Measurements from ENCODE around the gene HDAC7.
"Not testable (repeated sequence)": the region's sequence is repeated elsewhere in the genome, so short reads cannot be mapped to it uniquely, and the experiment has no call there.

The HDAC7 gene

DNA sequence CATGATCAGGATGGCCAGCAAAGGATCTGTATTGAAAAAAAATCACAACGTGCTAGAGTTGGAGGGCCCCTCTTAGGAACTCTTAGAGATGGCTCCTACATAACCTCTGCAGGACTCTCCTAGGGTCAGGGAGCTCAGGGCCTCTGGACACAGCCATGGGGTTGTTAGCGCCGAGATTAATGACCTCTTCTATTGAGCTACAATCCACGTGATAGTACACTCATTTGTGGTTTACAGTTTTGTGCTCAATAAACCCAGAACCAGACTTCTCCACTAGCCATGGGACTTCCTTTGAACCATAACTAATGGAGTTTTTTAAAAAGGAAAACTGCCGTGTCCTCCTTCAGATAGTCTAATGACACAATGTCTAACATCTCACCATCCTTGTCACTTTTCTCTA is 29.6 kb upstream of the HDAC7 start:
- DNase-seq (ENCODE audit: low read depth): no peak

DNA sequence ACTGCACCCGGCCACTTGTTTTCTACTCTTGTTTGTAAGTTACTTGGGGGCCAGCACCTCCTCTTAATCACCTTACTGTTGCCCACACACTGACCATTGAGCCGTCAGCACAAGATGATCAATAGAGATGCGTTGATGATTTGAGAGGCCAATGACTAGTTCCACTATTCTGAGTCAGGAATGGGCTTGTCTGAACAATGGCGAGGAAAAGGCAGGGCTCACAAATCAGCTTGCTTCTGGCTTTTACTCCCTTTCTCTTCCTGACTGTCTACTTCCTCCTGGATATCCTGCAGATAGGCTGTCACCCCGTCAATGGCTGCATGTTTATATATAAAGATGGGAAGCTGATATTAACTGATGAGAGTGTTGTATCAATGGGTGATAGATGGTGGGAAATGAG is 29.1 kb upstream of the HDAC7 start:
- DNase-seq (ENCODE audit: low read depth): no peak

DNA sequence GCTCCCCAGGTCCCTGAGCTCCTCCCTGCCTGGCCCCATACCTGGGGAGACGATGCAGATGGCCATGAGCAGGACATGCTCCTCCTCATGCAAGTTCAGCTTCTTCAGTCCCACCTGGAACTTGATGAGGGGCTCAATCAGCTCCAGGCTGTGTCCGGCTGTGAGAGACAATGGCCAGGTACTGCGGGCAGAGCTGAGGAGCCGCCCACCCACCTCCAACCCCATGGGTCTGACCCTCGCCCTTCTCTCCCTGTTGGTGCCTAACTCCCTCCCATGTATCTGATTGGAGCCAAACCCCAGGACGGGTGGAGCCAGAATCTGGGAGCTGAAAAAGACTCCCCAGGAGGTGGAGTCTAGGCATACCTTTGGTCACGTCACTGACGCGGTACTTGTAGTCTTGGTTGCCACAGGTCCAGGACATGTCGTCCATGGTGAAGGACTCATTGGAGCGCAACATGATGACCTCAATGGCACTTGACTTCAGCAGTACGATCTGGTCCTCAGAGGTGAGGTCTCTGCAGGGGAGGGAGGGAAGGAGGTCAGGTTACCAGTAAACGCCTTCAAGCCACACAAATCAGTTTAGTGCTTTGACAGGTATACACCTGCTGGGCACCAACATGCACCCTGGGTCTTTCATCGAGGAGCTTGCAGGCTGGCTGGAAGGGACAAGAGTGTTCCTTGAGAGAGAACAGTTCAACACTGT is 26.7 kb upstream of the HDAC7 start:
- no peak for DNase-seq (ENCODE audit: low read depth)

DNA sequence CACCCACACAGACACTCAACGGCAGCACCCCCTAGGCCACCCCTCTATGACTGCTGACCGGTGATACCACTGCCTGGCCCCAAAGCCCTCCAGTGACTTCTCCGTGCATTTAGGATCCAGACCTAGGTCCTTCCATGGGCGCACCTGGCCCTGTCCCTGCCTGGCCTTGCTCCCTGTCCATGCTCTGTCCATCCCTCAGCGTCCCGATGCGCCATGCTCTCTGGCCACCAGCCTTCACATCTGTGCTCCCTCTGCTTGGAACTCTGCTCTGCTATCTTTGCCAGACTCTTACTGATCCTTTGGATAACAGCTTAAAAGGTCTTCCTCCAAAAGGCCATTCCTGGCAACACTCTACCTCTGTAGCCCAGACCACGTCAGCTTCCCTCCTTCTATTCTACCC is 25.4 kb upstream of the HDAC7 start:
- DNase-seq (ENCODE audit: low read depth): no peak

DNA sequence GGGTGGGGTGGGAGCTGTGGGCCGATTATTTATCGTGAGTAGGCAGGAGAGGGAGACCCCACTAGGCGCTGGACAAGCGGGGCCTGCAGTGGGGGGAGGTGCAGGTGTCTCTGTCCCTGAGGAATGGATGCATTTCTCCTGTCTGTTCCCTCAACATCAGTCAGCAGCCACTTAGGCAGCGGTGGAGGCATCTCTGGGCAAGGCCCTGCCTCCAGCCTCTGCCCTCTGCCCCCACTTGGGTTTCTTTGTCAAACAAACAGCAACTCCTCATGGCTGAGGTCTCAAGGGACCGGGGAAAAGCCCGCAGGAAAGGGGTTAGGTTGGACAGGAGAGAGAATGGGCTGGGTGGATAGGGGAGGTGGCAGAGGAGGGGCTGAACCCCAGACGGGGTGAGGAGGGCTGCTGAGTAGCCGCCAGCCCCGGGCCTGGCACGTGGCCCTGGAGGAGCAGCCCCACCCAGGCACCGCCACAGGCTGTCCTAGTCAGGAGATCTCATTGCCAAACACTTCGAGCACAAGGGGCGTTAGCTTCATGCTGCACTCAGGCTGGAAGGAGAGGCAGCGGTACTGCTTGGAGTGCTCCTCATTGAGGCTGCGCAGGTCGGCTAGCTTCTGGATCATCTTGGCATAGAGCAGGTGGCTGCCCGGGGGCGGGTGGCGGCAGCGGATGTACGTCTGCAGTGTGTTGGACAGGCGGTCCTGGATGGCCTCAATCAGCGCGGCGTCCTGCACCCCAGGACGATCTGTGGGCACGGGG is 24.7 kb upstream of the HDAC7 start:
- DNase-seq (ENCODE audit: low read depth): no peak

DNA sequence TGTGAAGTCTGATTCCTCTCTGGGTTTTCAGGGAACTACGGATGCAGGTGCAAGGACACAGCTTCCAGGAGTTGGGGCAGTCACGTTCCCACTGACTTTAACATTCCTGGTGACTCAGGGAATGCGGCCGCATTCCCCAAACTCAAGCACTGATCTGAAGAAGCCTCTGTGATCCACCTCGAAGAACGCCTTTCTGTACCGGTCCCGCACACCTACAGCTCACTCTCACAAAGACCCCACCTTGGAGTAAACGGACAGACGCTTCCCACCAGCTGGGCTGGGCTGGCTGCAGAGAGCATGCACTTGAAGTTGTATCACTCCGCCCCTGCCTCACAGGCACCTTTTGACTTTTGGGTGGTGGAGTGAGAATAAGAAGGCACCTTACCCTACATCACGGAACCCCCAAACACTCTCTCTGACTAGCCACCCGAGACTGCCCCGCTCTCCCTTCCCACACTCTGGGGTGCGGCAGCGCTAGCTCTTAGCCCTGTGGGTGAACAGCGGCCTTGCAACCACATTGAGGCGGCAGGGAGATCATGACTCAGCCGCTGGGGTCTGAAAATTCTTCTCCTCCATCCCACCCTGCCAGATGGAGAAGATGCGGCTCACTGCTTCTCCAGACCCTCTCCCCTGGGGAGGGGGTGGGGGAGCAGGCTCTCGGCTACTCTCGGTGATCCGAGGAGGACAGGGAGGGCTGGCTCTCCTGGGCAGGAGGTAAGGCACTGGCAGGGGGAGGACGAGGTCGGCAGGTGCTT is 23.7 kb upstream of the HDAC7 start:
- DNase-seq (ENCODE audit: low read depth): no peak

DNA sequence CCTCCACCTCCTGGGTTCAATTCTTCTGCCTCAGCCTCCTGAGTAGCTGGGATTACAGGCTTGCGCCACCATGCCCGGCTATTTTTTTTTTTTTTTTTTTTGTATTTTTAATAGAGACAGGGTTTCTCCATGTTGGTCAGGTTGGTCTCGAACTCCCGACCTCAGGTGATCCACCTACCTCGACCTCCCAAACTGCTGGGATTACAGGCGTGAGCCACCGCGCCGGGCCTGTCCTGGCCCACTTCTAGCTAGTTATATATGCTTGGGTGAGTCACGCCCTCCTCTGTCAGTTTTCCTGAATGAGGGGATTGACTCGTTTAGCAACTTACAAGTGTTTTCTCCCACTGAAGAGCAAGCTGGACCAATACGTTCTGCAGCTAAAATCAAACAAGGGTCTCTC is 22.8 kb upstream of the HDAC7 start:
- DNase-seq (ENCODE audit: low read depth): not testable (repeated sequence)

DNA sequence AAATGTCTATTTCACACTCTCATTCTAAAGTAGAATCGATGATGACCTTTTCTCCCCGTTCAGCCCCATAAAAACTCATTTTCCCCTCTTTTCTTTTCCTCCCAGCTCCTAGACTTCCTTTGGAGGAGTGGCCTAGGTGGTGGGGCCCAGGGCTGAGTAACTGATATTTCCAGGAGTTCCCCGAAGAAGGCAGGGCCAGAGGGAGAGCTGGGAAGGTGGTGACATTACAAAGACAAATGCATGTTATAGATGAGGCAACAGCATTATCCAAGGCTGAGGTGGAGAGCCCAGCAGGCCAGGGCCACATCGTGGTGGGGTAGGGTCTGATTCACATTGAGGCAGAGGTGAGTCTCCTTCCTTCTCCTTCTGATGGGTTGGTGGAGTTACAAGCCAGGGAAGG is 22.2 kb upstream of the HDAC7 start:
- no peak for DNase-seq (ENCODE audit: low read depth)

DNA sequence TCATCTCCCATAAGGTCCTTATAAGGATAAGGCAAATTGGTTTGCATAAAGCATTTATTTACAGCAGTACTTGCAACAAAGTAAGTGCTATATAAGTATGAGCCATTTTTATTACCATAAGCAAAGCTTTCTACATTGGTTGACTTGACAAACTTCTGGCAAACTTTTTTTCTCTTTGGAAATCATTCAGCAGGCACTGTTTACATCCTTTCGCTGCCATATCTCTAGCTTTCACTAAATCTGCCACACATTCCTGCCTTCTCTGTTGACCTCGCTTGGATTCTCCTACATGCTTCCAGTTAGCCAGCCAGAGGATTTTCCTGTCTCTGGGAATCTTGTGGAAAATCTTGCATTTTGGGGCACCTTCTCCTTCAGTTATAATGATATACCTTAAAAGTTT is 21.8 kb upstream of the HDAC7 start:
- no peak for DNase-seq (ENCODE audit: low read depth)

DNA sequence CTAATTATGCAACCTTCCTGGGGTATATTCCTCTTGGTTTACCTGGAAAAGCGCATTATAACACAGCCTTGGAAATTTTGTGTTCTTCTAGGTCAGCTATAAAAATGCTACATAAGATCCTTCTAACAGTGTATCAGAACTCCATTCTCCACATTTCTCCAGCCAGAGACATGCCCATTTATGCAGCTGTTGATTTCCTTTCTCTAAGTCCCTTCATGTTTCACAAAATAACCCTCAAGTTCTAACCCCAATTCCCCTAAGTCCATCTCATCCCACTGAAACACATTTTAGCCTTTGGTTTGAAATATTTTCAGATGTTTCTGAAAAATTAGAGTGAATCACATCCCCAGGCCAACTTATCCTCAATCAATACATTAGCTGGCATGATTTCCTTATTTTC is 20.9 kb upstream of the HDAC7 start:
- DNase-seq (ENCODE audit: low read depth): no peak

DNA sequence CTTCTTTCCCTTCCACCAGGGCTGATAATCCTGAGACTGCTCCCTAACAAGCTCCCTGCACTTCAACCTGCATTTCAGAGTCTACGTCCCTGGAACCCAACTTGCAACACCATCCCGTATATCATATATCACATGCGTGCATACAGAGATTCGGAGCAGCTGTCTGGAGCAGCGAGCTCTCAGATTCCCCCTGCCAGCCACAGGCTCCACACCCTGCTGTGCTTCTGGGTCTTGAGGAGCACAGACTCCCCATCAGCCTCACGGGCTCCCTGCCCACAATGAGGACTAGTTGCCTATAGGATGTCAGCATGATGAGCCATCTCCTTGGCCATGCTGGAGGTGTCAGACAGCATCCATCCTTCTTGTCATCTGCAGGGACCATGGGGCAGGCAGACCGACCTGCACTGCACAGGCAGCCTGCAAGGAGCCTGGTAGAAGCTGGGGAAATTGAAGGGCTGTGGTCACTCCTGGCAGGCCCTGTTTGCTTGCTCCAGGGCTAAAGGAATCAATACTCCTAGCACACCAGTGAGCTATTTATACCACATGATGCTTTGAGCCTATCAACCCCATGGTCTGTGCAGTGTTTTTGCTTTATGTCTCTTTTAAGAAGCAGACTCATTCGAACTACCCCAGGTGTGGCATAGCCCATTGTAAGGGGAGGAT is 19.6 kb upstream of the HDAC7 start:
- no peak for DNase-seq (ENCODE audit: low read depth)

DNA sequence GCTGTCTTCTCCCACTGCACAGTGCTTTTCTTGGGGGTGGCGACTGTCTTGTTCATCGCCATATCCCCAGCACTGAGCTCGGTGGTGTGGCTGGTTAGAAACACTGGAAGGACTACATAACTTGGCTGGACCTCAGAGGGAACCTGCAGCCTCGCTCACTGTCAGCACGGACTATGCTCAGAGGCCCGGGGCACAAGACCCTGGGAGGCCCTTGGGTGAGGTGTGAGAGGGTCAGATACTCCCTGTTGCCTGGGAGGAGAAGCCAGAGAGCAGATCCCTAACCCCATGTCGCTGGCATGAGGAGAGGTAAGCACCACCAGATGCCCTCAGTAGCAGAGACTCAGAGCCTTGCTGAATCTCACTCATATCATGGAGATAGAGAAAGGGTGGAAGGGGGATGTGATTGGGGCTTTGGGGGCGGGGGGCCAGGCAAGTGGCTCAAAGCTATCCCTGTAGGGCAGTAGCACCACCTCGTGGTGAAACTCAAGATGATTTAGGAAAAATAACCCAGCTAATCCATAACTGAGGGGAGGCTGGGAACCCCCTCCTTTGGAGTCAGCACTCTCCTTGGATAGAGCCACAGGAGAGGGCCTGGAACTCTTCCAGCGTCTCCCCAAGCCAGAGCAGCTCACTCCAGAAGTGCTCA is 18.7 kb upstream of the HDAC7 start:
- no peak for DNase-seq (ENCODE audit: low read depth)

DNA sequence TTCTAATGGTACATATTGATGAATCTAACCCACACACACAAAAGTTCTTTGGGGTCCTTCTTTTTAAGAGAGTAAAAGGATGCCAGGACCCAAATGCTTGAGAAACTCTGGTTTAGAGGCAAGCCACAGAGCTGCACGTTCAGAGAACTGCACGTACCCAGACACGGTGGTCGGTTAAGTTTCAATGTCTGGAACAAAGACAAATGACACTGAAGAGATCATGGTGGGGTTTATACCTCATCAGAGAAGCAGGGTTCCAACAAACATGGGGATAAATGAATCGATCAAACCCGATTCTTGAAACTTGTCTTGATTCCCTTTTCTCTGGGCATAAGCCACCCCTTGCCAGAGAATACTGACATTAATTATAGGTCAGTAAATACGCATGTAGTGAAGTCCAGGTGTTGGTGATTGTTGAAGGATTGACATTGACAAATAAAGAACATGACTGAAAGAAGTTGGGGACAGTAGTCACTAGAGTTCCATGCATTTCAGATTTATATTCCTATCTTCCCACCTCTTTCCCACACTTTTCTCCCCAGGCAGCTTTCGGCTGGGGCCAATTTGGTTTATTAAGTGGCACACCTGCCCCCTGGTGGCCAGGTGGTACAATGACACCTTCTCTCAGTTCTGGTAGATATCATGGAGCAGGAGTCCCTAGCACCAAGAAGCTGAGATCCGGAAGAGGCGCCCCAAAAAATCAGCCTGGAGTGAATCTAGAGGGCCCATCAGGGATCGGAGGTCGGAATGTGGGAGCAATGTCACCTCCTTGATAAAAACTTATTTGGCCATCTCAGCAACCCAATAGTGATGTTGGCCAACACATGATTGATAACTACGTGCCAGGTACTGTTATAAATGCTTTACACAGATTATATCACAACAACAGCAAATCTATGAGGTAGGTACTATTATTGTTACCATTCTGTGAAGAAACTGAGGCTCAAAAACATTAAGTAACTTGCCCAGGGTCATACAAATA is 17.8 kb upstream of the HDAC7 start:
- DNase-seq (ENCODE audit: low read depth): no peak

DNA sequence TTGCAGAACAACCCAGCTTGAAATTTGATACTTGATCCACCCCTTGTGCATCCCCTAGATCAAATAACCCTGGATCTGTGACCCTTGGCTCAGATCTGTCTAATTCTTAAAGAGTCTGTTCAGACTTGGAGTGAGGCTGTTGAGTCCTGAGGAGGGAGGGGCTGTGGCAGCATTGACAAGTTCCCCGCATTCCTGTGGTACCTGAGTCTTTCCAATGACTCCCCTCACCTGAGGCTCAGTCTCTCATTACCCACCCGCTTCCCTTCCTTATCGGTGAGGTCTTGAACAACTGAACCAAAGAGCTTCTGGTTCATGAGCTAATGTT is 16.1 kb upstream of the HDAC7 start:
- DNase-seq (ENCODE audit: low read depth): no peak

DNA sequence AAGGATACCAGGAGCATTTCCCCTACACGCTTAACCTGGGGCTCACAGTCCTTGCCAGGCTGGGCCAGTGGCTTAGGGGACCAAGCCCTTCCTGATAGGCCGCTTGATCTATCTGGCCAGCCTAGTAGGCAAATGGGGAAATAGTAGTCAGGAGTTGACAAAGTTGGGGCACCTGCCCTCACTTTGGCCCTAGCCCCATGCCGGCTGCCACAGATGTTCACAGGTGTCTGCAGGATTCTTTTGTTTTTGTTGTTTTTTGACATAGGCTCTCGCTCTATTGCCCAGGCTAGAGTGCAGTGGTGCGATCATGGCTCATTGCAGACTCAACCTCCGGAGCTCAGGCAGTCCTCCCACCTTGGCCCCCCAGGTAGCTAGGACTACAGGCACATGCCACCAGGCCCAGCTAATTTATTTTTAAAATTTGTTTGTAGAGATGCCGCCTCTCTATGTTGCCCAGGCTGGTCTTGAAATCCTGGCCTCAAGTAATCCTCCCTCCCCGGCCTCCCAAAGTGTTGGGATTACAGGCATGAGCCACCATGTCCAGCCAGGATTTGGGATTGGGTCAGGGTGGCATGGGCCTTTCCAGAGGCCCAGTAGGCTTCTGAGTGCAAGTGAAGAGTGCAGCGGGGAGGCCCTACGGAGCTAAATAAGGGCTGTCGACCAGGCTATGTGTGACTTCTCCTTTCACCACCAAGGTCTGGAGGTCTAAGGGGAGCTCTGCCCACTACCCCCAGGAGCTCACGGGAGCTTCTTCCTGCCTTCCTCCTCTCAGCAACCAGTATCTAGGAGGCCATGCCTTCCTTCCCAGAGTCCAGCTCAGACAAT is 15.5 kb upstream of the HDAC7 start:
- DNase-seq (ENCODE audit: low read depth): no peak

DNA sequence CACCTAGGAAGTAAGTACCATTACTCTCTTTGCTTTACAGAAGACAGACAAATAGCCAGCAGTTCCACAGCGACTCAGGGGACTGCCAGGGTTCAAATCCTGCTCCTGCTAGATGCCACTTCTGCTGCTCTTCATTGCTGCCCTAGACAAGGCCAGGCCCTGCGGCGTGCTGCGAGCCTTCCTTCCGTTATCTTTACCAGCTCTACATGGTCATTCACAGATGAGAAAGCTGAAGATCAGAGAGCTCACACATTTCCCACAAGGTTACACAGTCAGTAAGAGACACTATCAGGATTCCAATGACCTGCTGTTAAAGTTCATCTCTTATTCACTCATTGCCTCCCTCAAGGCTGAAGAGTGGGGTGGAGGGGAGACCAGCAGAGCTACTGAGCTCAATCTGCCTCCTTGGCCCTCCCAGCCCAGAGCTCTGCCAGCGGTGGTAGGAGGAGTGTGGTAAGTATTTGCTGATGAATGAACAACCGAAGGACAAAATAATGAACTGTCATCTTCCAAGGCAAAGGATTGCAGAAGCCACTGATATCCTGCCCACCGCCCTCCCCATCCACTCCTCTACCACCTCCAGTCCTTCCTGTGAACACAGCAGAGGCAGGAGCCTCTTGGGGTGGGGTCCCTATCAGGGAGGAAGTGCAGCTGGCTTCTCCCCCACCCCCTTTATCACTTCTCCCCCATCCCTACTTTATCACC is 14.6 kb upstream of the HDAC7 start:
- DNase-seq (ENCODE audit: low read depth): no peak

DNA sequence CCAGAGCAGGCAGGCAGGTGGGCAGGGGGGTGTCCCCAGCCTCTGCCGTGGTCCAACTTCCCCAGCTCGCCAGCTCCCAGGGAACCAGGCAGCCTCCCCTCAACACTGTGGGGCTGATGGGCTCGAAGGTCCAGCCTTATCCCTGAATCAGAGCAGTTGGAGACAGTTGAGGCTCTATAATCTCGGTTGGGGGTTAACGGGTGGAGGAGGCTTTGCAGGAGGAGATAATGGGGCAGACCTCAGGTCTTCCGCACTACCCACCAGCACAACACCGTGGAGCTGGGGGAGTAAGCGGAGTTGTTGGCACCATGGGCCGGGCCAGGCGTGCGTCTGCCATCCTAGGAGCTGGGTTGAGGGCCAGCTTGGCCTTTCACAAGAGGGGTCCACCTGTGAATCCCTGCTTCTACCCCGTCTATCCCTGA is 13.9 kb upstream of the HDAC7 start:
- no peak for DNase-seq (ENCODE audit: low read depth)

DNA sequence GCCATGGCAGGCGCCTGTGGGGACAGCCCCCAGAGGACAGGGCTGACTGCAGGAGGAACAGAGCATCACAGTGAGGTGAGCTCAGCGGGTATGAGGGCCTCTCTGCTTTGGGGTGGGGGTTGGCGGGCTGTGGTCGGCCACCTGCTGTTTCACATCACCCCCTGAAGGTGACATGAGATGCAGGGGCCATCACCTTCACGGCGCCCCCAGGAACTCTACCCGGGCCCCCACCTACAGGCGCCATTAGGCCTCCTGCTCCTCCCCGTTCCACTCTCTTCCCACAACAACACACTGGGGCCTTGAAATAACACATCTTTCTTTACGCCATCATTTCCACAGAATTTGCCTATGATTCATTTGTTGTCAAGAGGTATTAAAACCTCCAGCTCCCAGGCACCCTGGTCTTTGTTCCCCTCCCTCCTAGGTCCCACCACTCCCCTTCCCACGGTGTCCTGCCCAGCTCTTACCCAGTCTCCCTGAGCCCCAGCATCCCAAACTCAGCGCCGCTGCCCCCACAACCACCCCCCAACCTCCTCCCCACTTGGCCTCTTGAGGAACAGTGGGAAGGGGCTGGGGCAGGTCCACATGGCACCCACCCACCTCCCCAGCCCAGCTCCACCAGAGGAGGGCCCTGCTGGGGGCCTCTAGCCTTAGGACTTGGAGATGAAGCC is 12.7 kb upstream of the HDAC7 start:
- DNase-seq (ENCODE audit: low read depth): no peak

DNA sequence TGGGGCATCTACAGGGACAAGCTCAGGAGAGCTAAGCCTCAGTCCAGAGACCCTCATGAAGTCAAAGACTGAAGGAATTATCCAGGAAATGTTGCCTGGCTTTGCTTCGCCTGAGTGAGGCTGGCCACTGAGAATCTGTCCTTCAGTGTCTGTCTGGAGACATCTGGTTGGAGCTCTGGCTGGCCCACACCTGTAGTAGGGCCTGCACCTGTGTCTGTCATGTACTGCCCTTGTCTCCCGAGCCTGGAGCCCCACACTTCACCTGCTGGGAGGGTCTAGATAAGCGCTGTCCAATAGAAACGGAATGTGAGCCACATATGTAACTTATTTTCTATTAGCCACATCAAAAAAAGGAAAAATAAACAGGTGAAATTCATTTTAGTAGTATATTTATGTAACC is 9.9 kb upstream of the HDAC7 start:
- no peak for DNase-seq (ENCODE audit: low read depth)
